ENCODE data around the gene FRMD4A.
"Not testable (repeated sequence)": the region's sequence is repeated elsewhere in the genome, so short reads cannot be mapped to it uniquely, and the experiment has no call there.

The FRMD4A gene

DNA sequence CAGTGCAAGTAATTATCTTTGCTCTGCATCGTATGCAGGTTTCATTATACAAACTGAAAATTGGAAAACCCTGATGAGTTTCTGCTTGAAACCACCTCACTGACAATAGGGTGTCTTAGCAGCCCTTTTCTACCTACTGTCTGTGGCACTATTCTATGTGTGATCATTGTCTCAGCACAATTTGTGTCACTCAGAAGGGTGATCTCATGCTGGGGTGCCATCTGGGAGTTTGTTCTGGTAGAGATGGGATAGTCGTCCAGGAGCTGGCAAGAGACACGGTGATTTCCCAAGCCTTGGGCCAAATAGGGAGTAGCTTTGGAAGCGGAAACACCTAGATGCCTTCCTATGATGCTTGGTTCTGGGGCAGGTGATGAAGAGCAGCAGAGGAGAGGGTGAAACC, 186.3 kb downstream of the FRMD4A start:
- H3K4me1 Mint-ChIP-seq: no peaks in the 10 kb centered on the region
- H3K27ac Mint-ChIP-seq: peak overlapping the region in 1 of 2 donors; percentile 2
- peaks cover 38% of the 10 kb centered on the region for H3K27me3 Mint-ChIP-seq
- ATAC-seq: no peak
- no peak overlapping the region for H3K4me3 Mint-ChIP-seq
- no peak for DNase-seq
- no peaks in the 10 kb centered on the region for H3K9me3 Mint-ChIP-seq

DNA sequence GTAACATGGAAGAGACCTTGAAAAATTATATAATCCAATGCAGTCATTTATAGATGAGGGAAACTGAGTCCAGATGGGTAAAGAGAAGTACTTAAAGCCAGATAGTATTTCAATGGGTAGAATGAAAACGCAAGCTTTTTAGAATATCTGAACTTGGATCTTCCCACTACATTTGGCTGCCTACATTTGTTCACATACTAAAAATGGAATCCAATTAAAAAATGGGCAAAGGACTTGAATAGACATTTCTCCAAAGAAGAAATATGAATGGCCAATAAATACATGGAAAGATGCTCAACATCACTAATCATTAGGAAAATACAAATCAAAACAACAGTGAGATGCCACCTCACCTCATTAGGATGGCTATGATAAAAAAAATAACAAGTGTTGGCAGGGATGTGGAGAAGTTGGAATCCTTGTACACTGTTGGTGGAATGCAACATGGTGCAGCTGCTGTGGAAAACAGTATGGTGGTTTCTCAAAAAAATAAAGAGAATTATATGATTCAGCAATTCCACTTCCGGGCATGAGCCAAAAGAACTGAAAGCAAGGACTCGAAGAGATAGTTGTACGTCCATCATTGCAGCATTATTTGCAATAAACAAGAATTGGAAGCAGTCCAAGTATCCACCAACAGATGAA, 188.0 kb downstream of the FRMD4A start:
- H3K27me3 Mint-ChIP-seq: peaks cover 38% of the 10 kb centered on the region
- no peak for ATAC-seq
- no peak overlapping the region for H3K4me3 Mint-ChIP-seq
- no peaks in the 10 kb centered on the region for H3K9me3 Mint-ChIP-seq
- DNase-seq: no peak
- no peaks in the 10 kb centered on the region for H3K4me1 Mint-ChIP-seq
- H3K27ac Mint-ChIP-seq: no peak overlapping the region

DNA sequence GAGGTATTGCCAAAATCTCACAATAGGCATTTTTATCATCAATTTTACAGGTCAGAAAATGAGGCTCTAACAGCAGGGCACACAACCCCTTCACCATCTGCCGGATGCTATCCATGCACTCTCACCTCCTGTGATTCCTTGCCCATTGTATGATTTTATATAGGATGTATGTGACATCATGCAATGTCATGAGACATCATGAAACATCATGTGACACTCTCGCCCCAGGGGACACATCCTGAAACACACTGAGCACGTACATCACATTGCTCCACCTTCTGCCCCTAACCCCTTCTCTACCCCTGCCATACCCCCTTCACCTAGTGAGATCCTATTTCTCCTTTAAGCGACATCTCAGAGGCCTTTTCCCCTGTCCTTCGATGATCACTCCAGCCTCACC, 189.4 kb downstream of the FRMD4A start:
- ATAC-seq (no peak), DNase-seq (no peak)
- H3K9me3 Mint-ChIP-seq: no peaks in the 10 kb centered on the region
- peaks cover 49% of the 10 kb centered on the region for H3K27me3 Mint-ChIP-seq
- no peak overlapping the region for H3K27ac Mint-ChIP-seq
- H3K4me3 Mint-ChIP-seq: no peak overlapping the region
- H3K4me1 Mint-ChIP-seq: no peaks in the 10 kb centered on the region

DNA sequence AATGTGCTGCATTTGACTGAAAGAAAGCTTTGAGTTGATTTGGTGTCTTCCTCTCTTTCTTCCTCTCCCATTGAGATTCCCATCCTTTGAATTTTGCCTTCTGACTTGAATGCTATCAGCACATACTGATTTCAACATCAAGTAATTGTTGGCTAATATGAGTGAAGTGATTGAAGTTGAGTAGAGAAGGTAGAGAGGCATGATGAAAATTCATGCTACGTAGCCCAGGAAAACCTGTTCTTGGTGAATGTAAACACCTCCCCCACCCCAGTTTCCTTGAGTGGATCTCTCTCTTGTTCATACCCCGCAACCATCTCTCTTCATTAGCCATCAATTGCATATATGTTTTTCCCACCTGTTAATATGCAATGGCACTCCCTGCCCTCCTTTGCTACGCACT, 193.3 kb downstream of the FRMD4A start:
- Mint-ChIP-seq H3K4me3 (no peak overlapping the region), H3K9me3 (peaks cover 7 to 8% of the 10 kb centered on the region in 2 donors), H3K4me1 (no peaks in the 10 kb centered on the region), H3K27me3 (peaks cover 40% of the 10 kb centered on the region), H3K27ac (no peak overlapping the region)
- ATAC-seq: no peak
- no peak for DNase-seq

DNA sequence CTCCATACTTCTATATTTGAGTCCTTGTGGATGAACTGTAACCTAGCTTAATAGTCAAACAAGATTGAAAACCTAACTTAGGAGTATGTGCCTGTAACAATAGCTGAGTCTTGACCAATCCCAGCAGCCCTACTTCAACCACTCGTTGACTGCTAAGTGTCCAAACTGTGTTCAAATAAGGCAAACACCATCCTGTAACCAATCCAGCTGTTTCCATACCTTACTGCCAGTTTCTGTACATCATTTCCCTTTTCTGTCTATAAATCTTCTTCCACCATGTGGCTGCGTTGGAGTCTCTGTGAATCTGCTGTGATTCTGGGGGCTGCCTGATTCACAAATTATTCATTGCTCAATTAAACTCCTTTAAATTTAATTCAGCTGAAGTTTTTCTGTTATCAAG, 195.5 kb downstream of the FRMD4A start:
- not testable (repeated sequence) for H3K27ac Mint-ChIP-seq, ATAC-seq, H3K4me1 Mint-ChIP-seq, H3K9me3 Mint-ChIP-seq, DNase-seq, H3K4me3 Mint-ChIP-seq
- H3K27me3 Mint-ChIP-seq: peaks cover 23% of the 10 kb centered on the region

DNA sequence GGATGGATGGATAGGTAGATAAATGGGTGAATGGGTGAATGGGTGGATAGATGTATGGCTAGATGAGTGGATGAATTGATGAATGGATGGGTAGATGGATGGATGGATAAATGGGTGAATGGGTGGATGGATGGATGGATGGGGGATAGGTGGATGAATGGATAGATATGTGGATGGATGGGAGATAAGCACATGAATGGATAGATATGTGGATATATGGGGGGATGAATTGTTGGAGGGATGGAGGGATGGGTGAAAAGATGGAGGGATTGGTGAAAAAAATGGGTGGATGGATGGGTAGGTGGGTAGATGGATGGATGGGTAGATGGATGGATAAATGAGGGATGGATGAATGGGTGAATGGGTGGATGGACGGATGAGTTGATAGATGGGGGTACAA, 196.4 kb downstream of the FRMD4A start:
- H3K4me1 Mint-ChIP-seq: no peaks in the 10 kb centered on the region
- H3K4me3 Mint-ChIP-seq: no peak overlapping the region
- peaks cover 7 to 8% of the 10 kb centered on the region in 2 donors for H3K9me3 Mint-ChIP-seq
- H3K27me3 Mint-ChIP-seq: peaks cover 23% of the 10 kb centered on the region
- DNase-seq: no peak
- H3K27ac Mint-ChIP-seq: no peak overlapping the region
- no peak for ATAC-seq

DNA sequence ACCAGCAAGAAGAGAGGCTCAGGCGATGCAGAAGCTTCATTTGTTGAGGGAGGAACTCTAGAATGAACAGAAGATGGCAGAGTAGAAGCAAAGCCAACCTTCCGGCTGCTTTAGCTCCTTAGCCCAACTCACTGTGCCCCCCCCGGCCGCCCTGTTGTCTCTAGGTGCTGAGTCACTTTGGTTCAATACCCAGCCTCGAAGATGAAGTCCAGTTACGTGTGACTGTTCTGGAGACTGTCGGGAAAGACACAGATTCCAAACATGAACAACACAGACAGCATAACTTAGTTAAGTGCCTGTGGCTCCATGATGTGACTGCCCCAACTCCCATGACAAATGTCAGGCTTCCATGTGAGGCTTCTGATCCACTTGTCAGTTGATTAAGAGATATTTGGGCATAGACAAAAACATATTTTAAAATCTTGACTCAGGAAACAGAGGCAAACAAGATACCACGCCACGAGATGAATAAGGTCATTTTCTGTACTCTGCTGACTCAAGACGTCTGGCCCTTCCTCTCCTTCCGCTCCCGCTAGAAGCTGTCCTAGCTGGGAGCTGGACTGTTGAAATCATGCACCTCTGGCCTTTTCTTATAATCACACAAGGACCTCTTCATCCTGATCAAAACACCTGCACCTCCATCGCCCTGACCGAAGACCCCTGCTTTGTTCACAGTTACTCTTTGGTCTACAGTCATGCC, 199.3 kb downstream of the FRMD4A start:
- Mint-ChIP-seq H3K9me3 (peaks cover 7 to 8% of the 10 kb centered on the region in 2 donors), H3K4me3 (no peak overlapping the region), H3K27ac (no peak overlapping the region), H3K27me3 (peaks cover 13% of the 10 kb centered on the region), H3K4me1 (no peaks in the 10 kb centered on the region)
- no peak for DNase-seq
- ATAC-seq: no peak

DNA sequence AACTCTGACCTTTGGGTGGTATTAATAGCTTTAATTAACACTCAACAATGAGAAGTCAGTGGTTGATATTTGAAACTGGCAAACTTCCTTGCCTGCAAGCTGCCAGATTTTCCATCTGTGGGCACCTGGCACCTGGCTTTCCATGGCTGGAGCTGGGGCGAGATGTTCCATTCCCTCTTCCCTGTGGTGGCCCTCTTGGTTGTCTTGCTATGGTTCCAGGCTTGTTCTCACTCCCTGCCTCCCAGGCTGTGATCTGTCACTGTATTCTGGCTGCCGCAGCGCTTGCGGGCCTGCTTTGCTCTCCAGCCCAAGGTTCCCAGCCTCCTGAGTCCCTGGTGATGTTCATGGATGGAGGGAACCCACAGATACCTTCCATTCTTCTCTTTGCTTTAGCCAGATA, 201.0 kb downstream of the FRMD4A start:
- Mint-ChIP-seq H3K27me3 (peaks cover 10% of the 10 kb centered on the region), H3K4me1 (no peaks in the 10 kb centered on the region), H3K4me3 (no peak overlapping the region), H3K9me3 (peaks cover 7 to 8% of the 10 kb centered on the region in 2 donors), H3K27ac (no peak overlapping the region)
- ATAC-seq (no peak), DNase-seq (no peak)

DNA sequence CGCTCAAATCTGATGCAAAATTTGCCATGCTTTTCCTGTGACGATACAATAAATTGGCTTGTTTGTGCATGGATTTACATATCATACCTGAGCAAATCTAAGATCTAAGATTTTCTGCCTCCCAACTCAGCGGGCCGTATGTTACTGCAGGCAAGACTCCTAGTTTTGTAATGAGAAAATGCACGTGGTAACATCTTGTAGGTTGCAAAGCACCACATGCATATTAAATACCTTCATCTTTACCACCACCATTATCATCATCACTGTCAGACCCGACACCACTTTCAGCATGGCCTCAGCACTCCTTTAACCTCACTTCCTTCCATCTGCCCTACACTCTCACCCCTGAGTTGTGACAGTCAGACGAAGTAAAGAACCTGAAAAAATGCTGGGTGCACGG, 202.2 kb downstream of the FRMD4A start:
- ATAC-seq (no peak), DNase-seq (no peak)
- Mint-ChIP-seq H3K27me3 (no peaks in the 10 kb centered on the region), H3K4me3 (no peak overlapping the region), H3K27ac (no peak overlapping the region), H3K4me1 (no peaks in the 10 kb centered on the region), H3K9me3 (no peaks in the 10 kb centered on the region)

DNA sequence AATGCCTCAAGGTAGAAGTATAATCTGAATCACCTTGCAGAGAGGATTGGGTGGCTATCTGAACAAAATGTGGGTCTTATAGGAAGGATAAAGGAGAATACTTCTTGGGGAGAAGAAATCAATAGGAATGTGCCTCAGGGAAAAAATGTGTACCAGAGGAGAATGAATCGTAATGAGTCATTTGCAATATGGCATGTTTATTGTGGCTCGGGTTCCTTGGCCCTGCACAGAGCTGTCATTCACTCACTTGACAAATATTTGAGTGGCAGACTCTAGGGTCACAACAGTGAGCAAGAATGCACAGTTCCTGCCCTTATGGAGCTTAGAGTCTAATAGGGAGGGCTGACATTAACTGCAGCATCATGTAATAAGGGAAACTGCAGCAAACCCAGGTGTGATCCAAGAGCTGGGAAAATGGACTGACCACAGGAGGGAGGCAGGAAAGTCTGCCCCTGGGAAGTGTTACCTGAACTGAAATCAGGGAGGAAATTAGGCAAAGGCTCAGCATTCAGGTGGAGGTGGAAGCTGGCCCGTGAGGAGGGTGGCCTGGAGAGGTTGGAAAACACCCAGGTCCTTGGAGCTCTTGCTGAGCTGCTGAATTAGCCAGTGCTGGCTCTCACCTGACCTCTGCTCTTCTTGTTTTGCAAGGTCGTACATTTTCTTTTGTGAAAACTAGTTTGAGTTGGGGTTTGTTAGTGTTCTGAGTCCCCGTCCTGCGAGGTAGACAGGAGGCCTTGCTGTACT, 203.9 kb downstream of the FRMD4A start:
- no peaks in the 10 kb centered on the region for H3K27me3 Mint-ChIP-seq
- H3K9me3 Mint-ChIP-seq: no peaks in the 10 kb centered on the region
- no peaks in the 10 kb centered on the region for H3K4me1 Mint-ChIP-seq
- ATAC-seq (no peak), DNase-seq (no peak)
- no peak overlapping the region for H3K4me3 Mint-ChIP-seq
- no peak overlapping the region for H3K27ac Mint-ChIP-seq

DNA sequence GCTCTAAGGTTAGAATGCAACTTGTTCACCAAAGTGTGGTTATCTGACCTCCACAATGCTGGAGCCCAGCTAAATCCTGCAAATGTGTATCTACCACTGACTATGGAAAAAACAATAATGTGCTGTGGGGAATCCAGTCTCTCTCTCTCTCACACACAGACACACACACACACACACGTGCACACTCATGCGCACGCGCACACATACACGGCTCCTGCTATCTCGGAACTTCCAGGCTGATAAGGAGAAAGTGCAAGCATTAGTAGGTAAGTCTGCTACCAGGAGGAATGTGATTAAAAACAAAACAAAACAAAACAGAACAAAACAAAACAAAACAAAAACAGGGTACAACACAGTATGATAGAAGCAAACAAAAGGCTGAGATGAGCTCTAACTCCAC, 205.2 kb downstream of the FRMD4A start:
- Mint-ChIP-seq H3K9me3 (no peaks in the 10 kb centered on the region), H3K4me1 (no peaks in the 10 kb centered on the region), H3K27ac (no peak overlapping the region), H3K27me3 (no peaks in the 10 kb centered on the region), H3K4me3 (no peak overlapping the region)
- ATAC-seq (no peak), DNase-seq (no peak)

DNA sequence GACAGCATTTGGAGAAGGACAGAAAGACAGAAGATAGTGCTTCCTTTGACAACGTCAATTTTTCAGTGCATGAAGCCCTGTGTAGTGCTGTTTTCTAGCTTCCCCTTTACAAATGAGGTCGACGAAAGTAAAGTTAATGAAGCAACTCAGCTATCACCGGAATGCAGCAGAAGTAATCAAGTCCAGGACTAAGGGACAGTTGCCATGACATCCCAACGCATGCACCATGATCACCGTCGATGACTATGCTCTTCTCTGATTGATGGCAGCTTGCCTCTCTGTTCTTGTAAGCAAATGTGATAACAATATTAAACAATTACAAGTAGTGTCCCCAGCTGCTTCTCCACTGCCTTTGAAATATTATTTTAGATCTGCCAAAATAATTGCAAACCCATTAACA, 205.8 kb downstream of the FRMD4A start:
- no peak overlapping the region for H3K27ac Mint-ChIP-seq
- no peak overlapping the region for H3K4me3 Mint-ChIP-seq
- H3K9me3 Mint-ChIP-seq: no peaks in the 10 kb centered on the region
- no peaks in the 10 kb centered on the region for H3K27me3 Mint-ChIP-seq
- DNase-seq: no peak
- no peaks in the 10 kb centered on the region for H3K4me1 Mint-ChIP-seq
- ATAC-seq: no peak

DNA sequence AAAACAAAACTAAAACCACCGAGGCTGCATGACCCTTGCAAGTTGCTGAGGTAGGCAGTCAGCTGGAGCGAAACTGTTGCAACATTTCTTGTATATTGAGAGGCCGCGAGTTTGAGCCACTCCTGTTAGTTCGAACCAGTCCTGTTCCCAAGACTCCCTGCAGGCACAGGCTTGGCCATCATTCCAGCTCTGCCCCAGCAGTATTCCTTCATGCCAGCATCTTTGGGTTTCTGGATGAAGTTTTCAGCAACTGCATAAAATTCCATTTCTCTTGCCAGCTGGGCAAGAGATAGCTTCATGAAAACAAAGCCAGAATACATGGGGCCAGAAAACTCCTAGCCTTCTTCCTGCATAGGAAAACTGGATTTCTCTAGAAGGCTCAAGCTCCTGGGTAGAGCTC, 207.6 kb downstream of the FRMD4A start:
- H3K27me3 Mint-ChIP-seq: no peaks in the 10 kb centered on the region
- no peak for DNase-seq
- H3K9me3 Mint-ChIP-seq: no peaks in the 10 kb centered on the region
- H3K4me1 Mint-ChIP-seq: no peaks in the 10 kb centered on the region
- no peak overlapping the region for H3K4me3 Mint-ChIP-seq
- no peak overlapping the region for H3K27ac Mint-ChIP-seq
- ATAC-seq: no peak

DNA sequence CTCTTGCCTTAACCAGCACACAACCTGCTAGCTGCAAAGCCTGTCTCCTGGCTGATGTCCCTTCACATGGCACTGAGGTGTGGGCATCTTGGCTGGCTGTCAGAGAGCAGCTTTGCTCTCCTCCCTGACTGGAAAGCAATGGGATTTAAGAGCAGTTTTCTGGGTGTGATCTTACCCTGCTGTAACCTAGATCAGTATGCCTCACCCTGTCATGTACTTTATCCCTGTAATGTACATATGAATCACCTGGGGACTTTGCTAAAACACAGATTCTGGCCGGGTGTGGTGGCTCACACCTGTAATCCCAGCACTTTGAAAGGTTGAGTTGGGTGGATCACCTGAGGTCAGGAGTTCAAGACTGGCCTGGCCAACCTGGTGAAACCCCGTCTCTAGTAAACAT, 209.9 kb downstream of the FRMD4A start:
- Mint-ChIP-seq H3K4me3 (no peak overlapping the region), H3K9me3 (no peaks in the 10 kb centered on the region), H3K27me3 (no peaks in the 10 kb centered on the region), H3K27ac (no peak overlapping the region), H3K4me1 (no peaks in the 10 kb centered on the region)
- no peak for ATAC-seq
- no peak for DNase-seq

DNA sequence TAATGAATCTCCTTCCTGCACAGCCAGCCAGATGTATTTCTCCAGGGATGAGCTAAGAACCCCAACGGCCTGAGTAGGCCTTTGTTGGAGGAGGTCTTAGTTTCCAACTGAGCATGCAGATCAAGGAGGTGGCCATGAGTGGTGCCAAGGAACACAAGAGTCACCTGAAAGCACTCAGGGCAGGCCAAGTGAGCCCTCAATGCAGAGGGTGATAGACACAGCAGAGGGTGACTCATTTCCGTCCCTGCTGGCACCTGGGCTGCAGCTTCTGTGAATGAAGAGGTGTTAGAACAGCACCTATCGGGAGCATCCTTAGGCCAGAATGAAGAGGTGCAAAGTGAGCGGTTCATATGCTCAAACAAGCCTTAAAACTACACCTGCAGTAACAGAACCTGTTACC, 211.8 kb downstream of the FRMD4A start:
- Mint-ChIP-seq H3K9me3 (no peaks in the 10 kb centered on the region), H3K27me3 (no peaks in the 10 kb centered on the region), H3K27ac (no peak overlapping the region), H3K4me3 (no peak overlapping the region), H3K4me1 (no peaks in the 10 kb centered on the region)
- DNase-seq (no peak), ATAC-seq (no peak)

DNA sequence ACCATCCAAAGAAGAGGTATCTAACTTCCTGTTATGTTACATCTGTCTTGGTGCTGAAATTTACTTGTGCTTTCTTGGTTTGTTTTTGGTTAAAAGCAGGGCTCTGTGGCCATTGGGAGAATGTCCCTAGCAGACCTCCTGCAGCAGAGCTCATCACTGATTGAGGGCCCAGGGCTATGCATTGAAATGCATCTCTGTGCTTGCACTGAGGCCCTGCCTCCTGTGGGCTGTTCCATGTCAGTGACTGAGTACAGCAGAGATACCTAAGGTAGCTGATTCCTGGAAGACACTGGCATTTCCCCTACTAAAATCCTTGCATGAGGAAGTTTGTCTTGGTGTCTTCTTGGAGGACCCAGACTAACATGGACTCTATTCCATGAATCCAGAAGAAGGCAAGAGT, 213.9 kb downstream of the FRMD4A start:
- H3K27ac Mint-ChIP-seq: no peak overlapping the region
- H3K4me3 Mint-ChIP-seq: no peak overlapping the region
- no peak for DNase-seq
- H3K9me3 Mint-ChIP-seq: no peaks in the 10 kb centered on the region
- ATAC-seq: no peak
- H3K27me3 Mint-ChIP-seq: peaks cover under 1% of the 10 kb centered on the region
- no peaks in the 10 kb centered on the region for H3K4me1 Mint-ChIP-seq

Measured in stimulated activated naive CD8-positive, alpha-beta T cell treated with anti-CD3 and anti-CD28 coated beads, Interleukin-15, amount 100 ng/mL, for 72 hours (primary cell).